Activated CD4-positive, alpha-beta T cell treated with anti-CD3 and anti-CD28 coated beads, Interleukin-2, amount 10 ng/mL, durations not matched to agents 7 days and 5 days (primary cell): Measurements from ENCODE around the gene TRIM43B. TPM values are rescaled to one million over a fixed set of nuclear protein-coding genes. Genes with fewer than 3 reads are reported as not detected.
"Not testable (repeated sequence)": the region's sequence is repeated elsewhere in the genome, so short reads cannot be mapped to it uniquely, and the experiment has no call there.

Source experiments
- CTCF ChIA-PET: fragments of 350-600 bp; sonication (Branson Sonifier 250); formaldehyde crosslinking; loops from one replicate; lab custom pipeline; 2021; ENCODE audit warnings: antibody characterized with exemption; lab: Charles Lee
- POLR2A ChIA-PET: fragments of 350-600 bp; sonication (Branson Sonifier 250); formaldehyde crosslinking; loops from one replicate; lab custom pipeline; 2021; ENCODE audit warnings: antibody characterized with exemption; lab: Charles Lee
- DNase-seq: peaks from one replicate; pipeline ENCODE4 v3.0.0-alpha.2; 2020
- H3K27ac Mint-ChIP-seq: one replicate; pipeline ENCODE4 v1.8.0; 2021; ENCODE audit warnings: mild to moderate bottlenecking, moderate library complexity, mixed read lengths
- H3K27me3 Mint-ChIP-seq: one replicate; pipeline ENCODE4 v1.8.0; 2021; ENCODE audit warnings: mixed read lengths
- H3K36me3 Mint-ChIP-seq: one replicate; pipeline ENCODE4 v1.8.0; 2021; ENCODE audit warnings: low read depth, mixed read lengths
- H3K4me1 Mint-ChIP-seq: one replicate; pipeline ENCODE4 v1.8.0; 2021; ENCODE audit warnings: mixed read lengths
- H3K4me3 Mint-ChIP-seq: one replicate; pipeline ENCODE4 v1.8.0; 2021; ENCODE audit warnings: mild to moderate bottlenecking, moderate library complexity, mixed read lengths
- H3K9me3 Mint-ChIP-seq: one replicate; pipeline ENCODE4 v1.8.0; 2021; ENCODE audit warnings: mixed read lengths
- total RNA-seq, 2 experiments: library from RNA; stranded (reverse); gene quantifications; one replicate each; pipeline ENCODE4 v1.2.3, GENCODE V29; 2021

Gene TRIM43B
- total RNA-seq: not detected

DNA sequence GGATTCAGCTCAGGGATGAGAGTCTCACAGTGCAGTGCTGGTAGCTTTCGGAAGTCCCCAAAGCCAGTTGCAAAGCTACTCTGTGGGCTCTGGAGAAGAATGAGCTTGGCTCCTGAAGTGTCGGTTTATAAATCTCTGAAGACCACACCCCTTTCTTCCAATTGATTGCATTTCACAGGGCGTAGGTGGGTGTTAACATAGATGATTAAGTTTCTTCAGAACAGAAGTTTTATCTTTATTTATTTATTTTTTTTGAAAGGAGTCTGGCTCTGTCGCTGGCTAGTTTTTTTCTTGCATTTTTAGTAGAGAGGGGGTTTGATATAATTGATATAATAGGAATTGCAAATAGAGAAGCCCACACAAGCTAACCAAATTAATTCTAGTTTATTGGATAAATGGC is at the start of gene TRIM43B:
Gene TRIM43B (minus strand): TSS at position 101 of the 400 bp plus-strand sequence. CDS start 2,040 bp downstream, outside the sequence.
- H3K27me3 Mint-ChIP-seq, H3K9me3 Mint-ChIP-seq, H3K4me3 Mint-ChIP-seq, H3K4me1 Mint-ChIP-seq, CTCF ChIA-PET, DNase-seq, H3K27ac Mint-ChIP-seq, POLR2A ChIA-PET, H3K36me3 Mint-ChIP-seq: not testable (repeated sequence)

DNA sequence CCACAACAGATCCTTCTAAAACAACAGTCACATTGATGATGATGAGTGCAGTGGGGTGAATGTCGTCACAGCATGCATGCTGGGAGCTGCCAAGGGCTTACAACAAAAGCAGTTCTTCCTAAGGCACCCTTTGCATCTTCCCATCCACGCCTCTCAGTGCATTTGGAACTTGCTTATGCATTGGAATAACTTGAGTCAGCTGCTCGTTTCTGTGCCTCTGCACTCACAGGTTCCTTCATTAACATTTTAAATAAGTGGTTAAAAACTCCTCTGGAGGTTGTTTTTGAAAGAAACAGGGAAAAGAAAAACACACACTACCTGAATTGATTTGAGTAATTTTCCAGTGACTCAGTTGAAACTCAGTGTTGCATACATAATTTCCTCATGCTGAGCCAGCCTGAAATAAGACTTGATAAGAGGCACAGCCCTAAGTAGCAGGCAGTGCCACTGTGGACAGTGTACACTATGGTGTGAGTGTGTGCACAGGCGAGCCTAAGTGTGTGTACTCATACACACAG is 46.8 kb upstream of the TRIM43B start:
- no peak overlapping the region for H3K27ac Mint-ChIP-seq
- H3K27me3 Mint-ChIP-seq: peaks cover 12% of the 10 kb centered on the region
- H3K4me3 Mint-ChIP-seq: no peak overlapping the region
- no peak for DNase-seq
- ChIA-PET CTCF (no interaction called here), POLR2A (no interaction called here)
- peaks cover 7% of the 10 kb centered on the region for H3K4me1 Mint-ChIP-seq
- peaks cover 31% of the 10 kb centered on the region for H3K36me3 Mint-ChIP-seq
- H3K9me3 Mint-ChIP-seq: peaks cover 13% of the 10 kb centered on the region

DNA sequence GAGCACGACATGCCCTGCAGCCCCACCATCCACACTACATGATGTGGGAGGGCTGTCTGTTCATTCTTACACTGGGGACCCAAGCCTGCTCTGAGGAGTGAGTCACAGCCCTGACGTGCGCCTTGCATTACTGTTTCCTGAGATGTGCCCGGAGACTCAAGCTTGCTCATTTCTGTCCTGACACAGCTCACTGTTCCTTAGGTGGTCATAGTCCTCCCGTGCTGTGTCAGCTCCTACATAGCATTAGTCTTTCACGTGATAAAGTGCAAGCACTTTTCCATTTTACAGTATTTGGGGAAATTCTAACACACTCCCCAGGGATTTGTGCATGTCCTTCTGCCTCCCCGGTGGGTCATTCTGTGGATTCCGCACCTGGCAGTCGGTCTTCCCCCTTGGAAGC is 46.2 kb upstream of the TRIM43B start:
- ChIA-PET CTCF (no interaction called here), POLR2A (no interaction called here)
- H3K27ac Mint-ChIP-seq: no peak overlapping the region
- H3K4me3 Mint-ChIP-seq: no peak overlapping the region
- H3K27me3 Mint-ChIP-seq: peaks cover 10% of the 10 kb centered on the region
- peaks cover 12% of the 10 kb centered on the region for H3K4me1 Mint-ChIP-seq
- DNase-seq: no peak
- peaks cover 36% of the 10 kb centered on the region for H3K36me3 Mint-ChIP-seq
- H3K9me3 Mint-ChIP-seq: peaks cover 13% of the 10 kb centered on the region

DNA sequence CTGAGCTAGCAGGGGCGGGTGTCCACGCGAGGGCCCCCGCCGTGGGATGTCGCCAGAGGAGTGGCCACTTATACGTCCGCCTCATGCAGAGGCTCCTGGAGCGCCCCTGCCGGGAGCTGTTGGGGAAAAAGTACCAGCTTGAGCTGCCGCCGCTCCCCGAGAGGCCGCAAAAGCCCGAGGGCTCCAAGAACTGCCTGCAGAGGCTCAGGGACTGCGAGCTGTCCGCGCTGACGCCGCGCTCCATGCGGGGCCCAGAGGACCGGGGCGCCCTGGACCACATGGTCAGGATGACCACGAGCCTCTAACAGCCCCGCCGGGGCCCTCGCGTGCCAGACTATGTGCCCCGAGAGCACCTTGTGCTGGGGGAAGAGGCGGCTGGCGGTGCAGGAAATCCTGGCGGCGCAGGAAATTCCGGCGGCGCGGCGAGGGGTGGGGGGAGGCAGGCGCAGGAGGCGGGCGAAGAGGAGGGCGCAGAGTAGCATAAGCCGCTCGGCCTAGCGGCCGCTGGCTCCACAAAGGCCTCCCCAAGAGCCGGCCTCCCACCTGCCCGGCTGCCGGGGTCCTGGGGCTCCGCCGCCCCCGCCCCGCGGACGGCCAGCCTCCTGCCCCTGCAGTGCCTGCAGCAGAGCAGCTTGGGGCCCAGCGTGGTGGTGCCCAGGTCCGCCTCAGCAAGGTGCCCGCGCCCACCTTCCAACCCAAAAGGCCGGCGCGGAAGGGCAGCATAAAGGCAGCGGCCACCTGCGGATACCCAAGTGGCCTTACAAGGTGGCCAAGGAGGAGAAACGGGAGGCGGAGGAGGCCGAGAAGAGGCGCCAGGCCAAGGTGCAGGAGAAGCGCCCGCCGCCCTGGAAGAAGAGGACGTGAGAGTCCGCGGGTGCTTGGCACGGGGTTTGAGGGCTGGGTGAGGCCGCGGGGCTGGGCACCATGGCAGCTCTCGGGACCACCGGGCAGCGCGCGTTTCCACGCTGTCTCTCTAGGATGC is 42.1 kb upstream of the TRIM43B start:
- DNase-seq: peak; percentile 65
- ChIA-PET POLR2A (no interaction called here), CTCF (interaction anchor here (0.9 to 1.2 kb wide), 2 partner anchors 10 to 152 kb away, joined by 3 read pairs; no protein-coding TSS in a partner anchor)
- Mint-ChIP-seq H3K36me3 (peaks cover 36% of the 10 kb centered on the region), H3K27ac (peak overlapping the region; percentile 85), H3K9me3 (peaks cover 2% of the 10 kb centered on the region), H3K4me1 (peaks cover 16% of the 10 kb centered on the region), H3K4me3 (peak overlapping the region; percentile 86), H3K27me3 (peaks cover 2% of the 10 kb centered on the region)

DNA sequence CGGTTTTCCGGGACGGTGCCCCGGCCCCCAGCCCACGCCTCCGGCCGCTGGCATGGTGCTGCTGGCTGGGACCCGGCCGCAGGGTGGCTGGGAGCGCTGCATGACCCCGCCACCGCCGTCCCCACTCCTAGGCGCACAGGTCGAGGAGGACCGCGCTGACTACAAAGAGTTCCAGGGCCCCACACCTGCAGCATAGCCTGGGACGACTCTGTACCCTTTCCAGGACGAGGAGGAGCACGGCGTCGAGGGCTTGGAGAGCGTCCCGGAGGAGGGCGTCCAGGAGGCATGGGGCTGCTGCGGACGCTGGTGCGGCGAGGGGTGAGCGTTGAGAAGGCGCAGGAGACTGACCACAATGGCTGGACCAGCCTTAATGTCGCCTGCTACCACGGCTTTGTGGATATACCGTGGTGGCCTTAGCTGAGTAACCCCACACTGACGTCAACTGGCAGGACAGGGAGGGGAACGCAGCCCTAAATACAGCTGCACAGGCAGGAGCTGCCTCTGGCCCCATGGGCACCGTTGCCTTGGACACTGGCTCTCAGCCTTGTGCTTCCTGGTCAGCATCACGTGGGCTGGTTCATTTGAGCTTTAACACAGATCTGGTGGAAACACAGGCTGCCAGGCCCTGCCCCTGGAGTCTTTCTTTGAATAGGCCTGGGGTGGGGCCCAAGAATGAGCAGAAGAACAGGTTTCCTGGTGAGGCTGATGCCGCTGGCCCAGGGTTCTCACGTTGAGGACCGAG is 40.9 kb upstream of the TRIM43B start:
- H3K36me3 Mint-ChIP-seq: peaks cover 24% of the 10 kb centered on the region
- H3K27me3 Mint-ChIP-seq: peaks cover 2% of the 10 kb centered on the region
- H3K9me3 Mint-ChIP-seq: peaks cover 2% of the 10 kb centered on the region
- ChIA-PET CTCF (interaction anchor here (0.9 to 1.2 kb wide), 2 partner anchors 11 to 151 kb away, joined by 3 read pairs; no protein-coding TSS in a partner anchor), POLR2A (no interaction called here)
- no peak for DNase-seq
- H3K4me1 Mint-ChIP-seq: peaks cover 16% of the 10 kb centered on the region
- peak overlapping the region; percentile 85 for H3K27ac Mint-ChIP-seq
- peak overlapping the region; percentile 86 for H3K4me3 Mint-ChIP-seq

DNA sequence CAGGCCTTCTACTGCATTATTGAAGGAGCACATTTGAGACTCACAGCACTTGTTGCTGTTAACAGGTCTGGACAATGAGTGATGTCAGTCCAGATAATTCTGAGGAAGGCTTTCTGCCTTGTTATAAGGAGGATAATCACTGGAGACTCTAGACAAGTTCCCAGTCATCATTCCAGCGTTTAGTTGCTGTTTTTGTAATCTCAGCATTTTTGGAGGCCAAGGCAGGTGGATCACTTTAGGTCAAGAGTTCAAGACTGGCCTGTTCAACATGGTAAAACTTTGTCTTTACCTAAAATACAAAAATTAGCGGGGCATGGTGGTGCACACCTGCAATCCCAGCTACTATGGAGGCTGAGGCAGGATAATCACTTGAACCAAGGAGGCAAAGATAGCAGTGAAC is 39.6 kb upstream of the TRIM43B start:
- Mint-ChIP-seq H3K27me3 (peaks cover 7% of the 10 kb centered on the region), H3K4me1 (peaks cover 16% of the 10 kb centered on the region), H3K36me3 (peaks cover 12% of the 10 kb centered on the region), H3K4me3 (no peak overlapping the region), H3K27ac (no peak overlapping the region), H3K9me3 (peaks cover 2% of the 10 kb centered on the region)
- DNase-seq: no peak
- ChIA-PET POLR2A (no interaction called here), CTCF (no interaction called here)

DNA sequence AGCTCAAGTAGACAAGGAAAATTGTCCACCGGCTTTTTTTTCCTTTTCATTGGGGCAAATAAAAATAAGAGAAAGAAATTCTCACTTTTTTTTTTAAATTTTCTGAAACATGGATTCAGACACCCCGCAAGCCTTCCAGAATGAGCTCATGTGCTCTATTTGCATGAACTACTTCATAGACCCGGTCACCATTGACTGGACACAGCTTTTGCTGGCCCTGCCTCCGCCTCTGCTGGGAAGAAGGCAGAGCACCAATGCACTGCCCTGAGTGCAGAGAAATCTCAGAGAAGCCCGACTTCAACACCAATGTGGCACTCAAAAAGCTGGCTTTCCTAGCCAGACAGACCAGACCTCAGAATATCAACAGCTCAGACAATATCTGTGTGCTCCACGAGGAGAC is 30.2 kb upstream of the TRIM43B start:
- H3K36me3 Mint-ChIP-seq: no peaks in the 10 kb centered on the region
- ChIA-PET CTCF (interaction anchor here (0.7 kb wide), 1 partner anchor 13 kb away, joined by 4 read pairs; no protein-coding TSS in a partner anchor), POLR2A (no interaction called here)
- H3K27ac Mint-ChIP-seq: no peak overlapping the region
- H3K9me3 Mint-ChIP-seq: no peaks in the 10 kb centered on the region
- DNase-seq: no peak
- no peak overlapping the region for H3K4me3 Mint-ChIP-seq
- no peaks in the 10 kb centered on the region for H3K4me1 Mint-ChIP-seq
- H3K27me3 Mint-ChIP-seq: peaks cover 31% of the 10 kb centered on the region

DNA sequence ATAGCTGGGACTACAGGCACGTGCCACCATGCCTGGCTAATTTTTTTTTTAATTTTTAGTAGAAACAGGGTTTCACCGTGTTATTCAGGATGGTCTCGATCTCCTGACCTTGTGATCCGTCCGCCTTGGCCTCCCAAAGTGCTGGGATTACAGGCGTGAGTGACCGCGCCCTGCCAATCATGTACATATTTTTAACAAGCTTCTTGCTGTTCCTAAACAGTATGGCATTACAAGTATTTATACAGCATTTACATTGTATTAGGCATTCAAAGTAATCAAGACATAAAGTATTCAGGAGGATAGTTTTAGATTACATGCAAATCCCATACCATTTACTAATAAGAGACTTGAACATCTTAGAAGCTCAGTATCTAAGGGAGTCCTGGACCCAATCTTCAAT is 29.7 kb upstream of the TRIM43B start:
- H3K27ac Mint-ChIP-seq, H3K36me3 Mint-ChIP-seq, H3K9me3 Mint-ChIP-seq, H3K4me3 Mint-ChIP-seq, DNase-seq, H3K4me1 Mint-ChIP-seq, POLR2A ChIA-PET: not testable (repeated sequence)
- peaks cover 31% of the 10 kb centered on the region for H3K27me3 Mint-ChIP-seq
- CTCF ChIA-PET: interaction anchor here (0.7 kb wide), 1 partner anchor 13 kb away, joined by 4 read pairs; no protein-coding TSS in a partner anchor

DNA sequence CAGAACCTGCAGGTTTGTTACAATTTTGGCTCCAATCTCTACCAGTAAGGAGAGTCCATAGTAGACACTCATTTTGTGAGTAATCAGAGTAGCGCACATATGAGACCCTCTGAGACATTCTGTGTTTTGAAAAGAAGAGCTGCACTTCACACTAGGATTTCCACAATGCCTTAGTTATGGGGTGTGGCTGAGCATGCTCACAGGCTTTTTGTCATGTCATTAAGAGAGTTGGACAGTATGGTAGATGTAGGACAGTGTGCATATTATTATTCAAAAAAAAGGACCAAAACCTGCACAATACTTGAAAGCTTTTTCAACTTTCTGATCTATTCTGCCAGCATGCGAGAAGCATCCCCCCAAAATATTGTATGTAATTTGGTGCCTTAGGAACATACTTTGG is 24.9 kb upstream of the TRIM43B start:
- Mint-ChIP-seq H3K27me3 (peaks cover 11% of the 10 kb centered on the region), H3K36me3 (no peaks in the 10 kb centered on the region), H3K4me3 (no peak overlapping the region), H3K4me1 (no peaks in the 10 kb centered on the region), H3K27ac (no peak overlapping the region), H3K9me3 (no peaks in the 10 kb centered on the region)
- POLR2A ChIA-PET: no interaction called here
- DNase-seq: no peak
- CTCF ChIA-PET: no interaction called here

DNA sequence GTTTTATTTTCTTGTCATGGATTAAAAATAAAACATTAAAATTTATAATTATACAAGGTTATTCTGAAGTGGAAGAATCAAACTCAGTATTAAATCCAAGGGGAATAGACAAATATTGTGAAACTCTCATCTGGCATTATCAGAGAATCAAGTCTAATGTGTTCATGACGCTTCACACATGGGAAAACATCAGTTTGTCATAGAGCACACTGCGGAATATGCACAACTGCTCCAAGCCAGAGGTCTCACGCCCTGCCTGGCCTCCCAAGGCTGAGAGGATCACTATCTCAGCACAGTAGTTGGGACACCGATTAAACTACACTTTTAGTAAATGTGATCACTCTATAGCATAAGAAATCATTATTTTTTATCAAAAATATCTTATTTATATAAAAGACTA is 20.7 kb upstream of the TRIM43B start:
- Mint-ChIP-seq H3K27ac (no peak overlapping the region), H3K36me3 (no peaks in the 10 kb centered on the region), H3K27me3 (peaks cover 11% of the 10 kb centered on the region), H3K4me3 (no peak overlapping the region), H3K9me3 (no peaks in the 10 kb centered on the region), H3K4me1 (no peaks in the 10 kb centered on the region)
- CTCF ChIA-PET: no interaction called here
- DNase-seq: no peak
- POLR2A ChIA-PET: no interaction called here

DNA sequence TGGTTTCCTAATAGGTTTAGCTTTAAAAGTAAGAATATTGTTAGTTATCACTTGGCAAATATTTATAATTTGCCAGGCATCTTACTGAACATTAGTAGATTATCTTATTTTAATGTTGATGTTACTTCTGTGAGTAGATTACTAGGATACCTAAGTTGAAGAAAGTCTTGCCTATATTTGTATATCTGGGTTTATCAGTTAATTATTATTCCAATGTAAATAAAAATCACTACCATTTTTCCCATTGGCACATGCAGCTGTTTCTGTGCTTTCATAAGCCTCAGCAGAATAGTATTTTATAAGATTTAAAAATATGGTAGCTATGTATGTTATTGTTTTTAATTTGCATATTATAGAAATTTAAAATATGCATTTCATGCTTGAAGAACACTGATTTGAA is 16.3 kb upstream of the TRIM43B start:
- POLR2A ChIA-PET: no interaction called here
- no peak overlapping the region for H3K27ac Mint-ChIP-seq
- CTCF ChIA-PET: interaction anchor here (0.7 kb wide), 1 partner anchor 193 kb away, joined by 3 read pairs; no protein-coding TSS in a partner anchor

DNA sequence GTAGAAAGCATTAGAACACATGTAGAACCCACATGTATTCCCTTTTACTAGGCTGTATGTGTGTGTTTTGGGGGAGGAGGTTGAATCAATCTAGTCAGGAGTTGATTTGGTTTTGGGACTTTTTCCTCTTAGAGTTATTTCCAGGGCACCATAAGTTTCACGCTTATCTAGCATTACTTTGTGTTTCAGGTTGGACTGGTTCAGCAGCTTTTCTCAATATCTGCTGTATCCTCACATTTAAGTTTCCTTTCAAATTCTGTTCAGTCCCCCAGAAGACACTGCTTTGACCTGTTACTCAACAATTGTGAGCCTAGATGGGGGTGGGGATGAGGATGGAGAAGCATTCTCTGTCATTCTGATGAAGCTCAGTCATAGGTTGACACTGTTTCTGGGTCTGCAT is 7.5 kb upstream of the TRIM43B start:
- POLR2A ChIA-PET, H3K4me1 Mint-ChIP-seq, DNase-seq, H3K36me3 Mint-ChIP-seq, H3K4me3 Mint-ChIP-seq, H3K9me3 Mint-ChIP-seq, CTCF ChIA-PET, H3K27ac Mint-ChIP-seq: not testable (repeated sequence)
- peaks cover 19% of the 10 kb centered on the region for H3K27me3 Mint-ChIP-seq

More for the DNA sequence above, 16.3 kb upstream of the TRIM43B start:
- Mint-ChIP-seq H3K36me3 (no peaks in the 10 kb centered on the region), H3K27me3 (peaks cover 10% of the 10 kb centered on the region), H3K9me3 (no peaks in the 10 kb centered on the region), H3K4me1 (no peaks in the 10 kb centered on the region), H3K4me3 (no peak overlapping the region)
- no peak for DNase-seq

DNA sequence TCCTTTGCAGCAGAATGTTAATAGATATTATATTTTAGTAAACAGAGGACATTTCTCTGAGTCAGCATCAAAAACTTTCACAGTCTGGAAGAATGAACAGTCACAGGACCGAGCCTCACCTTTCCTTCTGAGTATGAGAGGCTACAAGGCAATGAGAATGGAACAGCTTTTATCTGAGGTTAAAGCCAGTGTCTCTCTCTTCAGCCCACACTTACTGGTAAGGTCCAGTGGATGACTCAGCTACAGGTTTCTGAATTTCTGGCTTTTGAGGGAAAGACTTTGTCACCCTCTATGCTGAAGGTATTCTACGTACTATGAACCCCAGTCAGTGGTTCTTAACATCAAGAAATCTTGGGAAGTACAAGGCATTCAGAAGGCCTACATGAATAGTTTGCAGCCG is 9.5 kb downstream of the TRIM43B start:
- CTCF ChIA-PET, H3K9me3 Mint-ChIP-seq, POLR2A ChIA-PET, H3K4me1 Mint-ChIP-seq, H3K27ac Mint-ChIP-seq, H3K27me3 Mint-ChIP-seq, H3K36me3 Mint-ChIP-seq, DNase-seq, H3K4me3 Mint-ChIP-seq: not testable (repeated sequence)
